Measurements from ENCODE around the gene ERC1. TPM values are rescaled to one million over a fixed set of nuclear protein-coding genes. Genes with fewer than 3 reads are reported as not detected.
A peak's percentile ranks its signal among the peaks of the same experiment; 100 is the strongest.

ERC1 gene
- total RNA-seq, 1 experiment from 2014 or later, result 12.3 TPM

DNA sequence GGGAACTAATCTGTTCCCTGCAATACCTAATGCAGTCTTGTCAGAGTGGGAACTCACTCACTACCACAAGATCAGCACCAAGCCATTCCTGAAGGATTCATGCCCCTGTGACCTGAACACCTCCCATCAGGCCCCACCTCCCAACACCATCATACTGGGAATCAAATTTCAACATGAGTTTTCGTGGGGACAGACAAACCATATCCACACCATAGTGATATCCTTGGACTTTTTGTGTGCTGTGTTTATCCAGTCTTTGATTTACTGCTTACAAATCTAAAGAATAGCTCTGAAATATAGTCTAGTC is 359.9 kb downstream of the ERC1 start:
- Histone ChIP-seq H4K20me1 (ENCODE audit: low read length) (no peaks in the 10 kb centered on the region), H2AFZ (ENCODE audit: low read length) (no peak overlapping the region), H3K4me1 (ENCODE audit: insufficient read depth, low read length) (peaks cover 15% of the 10 kb centered on the region), H3K36me3 (ENCODE audit: low read depth, low read length) (no peaks in the 10 kb centered on the region), H3F3A (ENCODE audit: low read length, unreplicated experiment) (no peaks in the 10 kb centered on the region), H3K4me3 (ENCODE audit: low read length) (no peak overlapping the region), H3K27me3 (ENCODE audit: low read length) (no peaks in the 10 kb centered on the region), H3K9me3 (ENCODE audit: low read length) (no peaks in the 10 kb centered on the region), H3K79me2 (ENCODE audit: low read length) (no peaks in the 10 kb centered on the region), H3K9me2 (replicated peaks; ENCODE audit: low read length) (no peaks in the 10 kb centered on the region), H3K9ac (ENCODE audit: low read length) (no peak overlapping the region), H3K4me2 (ENCODE audit: low read length) (peak overlapping the region; percentile 24), H3K27ac (ENCODE audit: low read length) (peak overlapping the region; percentile 49)
- TF ChIP-seq CTCF (conservative IDR thresholded peaks at IDR 0.05; ENCODE audit: low read depth, low read length), result no peak
- TF ChIP-seq EZH2phosphoT487 (IDR thresholded peaks at IDR 0.05; ENCODE audit: borderline replicate concordance, low read length), result no peak
- TF ChIP-seq EZH2 (IDR thresholded peaks at IDR 0.05; ENCODE audit: low read length, unreplicated experiment), result no peak
- intact Hi-C loops (cut with micrococcal nuclease), result no loop called here
- ChIA-PET CTCF (no interaction called here), POLR2A (ENCODE audit: unreplicated experiment) (interaction anchor here (0.7 kb wide), 1 partner anchor 73 kb away, joined by 7 read pairs; no protein-coding TSS in a partner anchor)
- BruUV-seq (replicated peaks), result no TSS peak
- no peak for ATAC-seq
- peak; percentile 10 for DNase-seq

DNA sequence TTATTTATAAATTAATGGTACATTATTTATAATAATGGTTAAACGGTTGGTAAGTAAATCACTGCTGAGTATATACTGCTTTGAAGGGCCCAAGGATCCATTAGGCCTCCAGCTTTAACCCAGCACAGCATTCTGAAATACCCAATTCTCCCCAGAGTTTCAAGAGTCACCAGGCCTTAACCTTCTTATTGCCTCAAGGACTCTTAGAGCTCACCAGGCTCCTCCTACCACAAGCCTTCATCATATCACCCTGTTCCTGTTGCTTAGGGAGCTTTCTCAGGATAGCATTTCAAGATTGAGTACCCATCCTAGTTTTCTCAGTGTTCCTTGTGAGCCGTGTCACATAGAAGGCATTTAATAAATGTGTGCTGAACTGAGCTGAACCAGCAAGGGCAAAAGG is 360.9 kb downstream of the ERC1 start:
- H4K20me1 ChIP-seq (ENCODE audit: low read length), result no peaks in the 10 kb centered on the region
- TF ChIP-seq EZH2 (IDR thresholded peaks at IDR 0.05; ENCODE audit: low read length, unreplicated experiment) (no peak), EZH2phosphoT487 (IDR thresholded peaks at IDR 0.05; ENCODE audit: borderline replicate concordance, low read length) (no peak), CTCF (conservative IDR thresholded peaks at IDR 0.05; ENCODE audit: low read depth, low read length) (no peak)
- H3K36me3 ChIP-seq (ENCODE audit: low read depth, low read length), result no peaks in the 10 kb centered on the region
- no peaks in the 10 kb centered on the region for H3K9me3 ChIP-seq (ENCODE audit: low read length)
- no peak overlapping the region for H3K9ac ChIP-seq (ENCODE audit: low read length)
- intact Hi-C loops (cut with micrococcal nuclease), result no loop called here
- ChIA-PET CTCF (no interaction called here), POLR2A (ENCODE audit: unreplicated experiment) (no interaction called here)
- no peak overlapping the region for H3K27ac ChIP-seq (ENCODE audit: low read length)
- no peaks in the 10 kb centered on the region for H3F3A ChIP-seq (ENCODE audit: low read length, unreplicated experiment)
- no TSS peak for BruUV-seq (replicated peaks)
- no peak for ATAC-seq
- H3K9me2 ChIP-seq (replicated peaks; ENCODE audit: low read length), result no peaks in the 10 kb centered on the region
- no peak overlapping the region for H2AFZ ChIP-seq (ENCODE audit: low read length)
- H3K79me2 ChIP-seq (ENCODE audit: low read length), result no peaks in the 10 kb centered on the region
- no peak overlapping the region for H3K4me2 ChIP-seq (ENCODE audit: low read length)
- no peak for DNase-seq
- H3K27me3 ChIP-seq (ENCODE audit: low read length), result no peaks in the 10 kb centered on the region
- H3K4me3 ChIP-seq (ENCODE audit: low read length), result no peak overlapping the region
- peaks cover 15% of the 10 kb centered on the region for H3K4me1 ChIP-seq (ENCODE audit: insufficient read depth, low read length)

DNA sequence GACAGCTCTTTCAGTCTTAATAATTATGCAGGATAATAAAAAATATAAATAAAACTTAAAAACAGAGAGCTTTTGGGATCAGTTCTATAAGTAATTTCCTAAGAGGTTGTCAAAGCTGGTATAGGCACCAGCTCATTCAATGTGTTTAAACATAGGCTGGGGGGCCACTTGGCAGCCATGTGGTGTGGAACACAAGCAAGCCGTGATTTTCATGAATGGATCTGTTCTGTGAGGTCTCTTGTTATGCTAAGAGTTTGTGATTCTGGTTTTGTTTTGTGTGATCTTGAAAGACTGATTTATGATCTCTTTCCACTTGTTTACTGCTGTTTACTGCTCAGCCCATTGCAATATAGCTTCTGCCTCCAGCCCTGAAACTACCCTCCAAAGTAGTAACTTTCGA is 362.4 kb downstream of the ERC1 start:
- Histone ChIP-seq H3K27ac (ENCODE audit: low read length) (no peak overlapping the region), H3K9me2 (replicated peaks; ENCODE audit: low read length) (no peaks in the 10 kb centered on the region), H4K20me1 (ENCODE audit: low read length) (no peaks in the 10 kb centered on the region), H3K27me3 (ENCODE audit: low read length) (no peaks in the 10 kb centered on the region), H3K4me3 (ENCODE audit: low read length) (no peak overlapping the region), H3K36me3 (ENCODE audit: low read depth, low read length) (no peaks in the 10 kb centered on the region), H2AFZ (ENCODE audit: low read length) (no peak overlapping the region), H3K9me3 (ENCODE audit: low read length) (no peaks in the 10 kb centered on the region), H3K79me2 (ENCODE audit: low read length) (no peaks in the 10 kb centered on the region), H3K4me2 (ENCODE audit: low read length) (no peak overlapping the region), H3K9ac (ENCODE audit: low read length) (no peak overlapping the region), H3F3A (ENCODE audit: low read length, unreplicated experiment) (no peaks in the 10 kb centered on the region), H3K4me1 (ENCODE audit: insufficient read depth, low read length) (peaks cover 15% of the 10 kb centered on the region)
- TF ChIP-seq EZH2phosphoT487 (IDR thresholded peaks at IDR 0.05; ENCODE audit: borderline replicate concordance, low read length) (no peak), EZH2 (IDR thresholded peaks at IDR 0.05; ENCODE audit: low read length, unreplicated experiment) (no peak), CTCF (conservative IDR thresholded peaks at IDR 0.05; ENCODE audit: low read depth, low read length) (no peak)
- BruUV-seq (replicated peaks), result no TSS peak
- ATAC-seq (no peak), DNase-seq (no peak)
- intact Hi-C loops (cut with micrococcal nuclease), result no loop called here
- ChIA-PET CTCF (no interaction called here), POLR2A (ENCODE audit: unreplicated experiment) (interaction anchor here (0.7 kb wide), 1 partner anchor 235 kb away, joined by 11 read pairs; no protein-coding TSS in a partner anchor)
